ENCODE data around the gene GARIN1A.

Gene GARIN1A

GRCh38 chr7:128718967-128719642 is 47.0 kb downstream of the GARIN1A start:
- TF ChIP-seq CTCF (conservative IDR thresholded peaks at IDR 0.05): no peak
- H3K27ac ChIP-seq: no peak overlapping the region

- H3K27ac ChIP-seq: no peak overlapping the region
- no peak for TF ChIP-seq CTCF (conservative IDR thresholded peaks at IDR 0.05)
These were observed 49.3 kb downstream of the GARIN1A start for GRCh38 chr7:128721376-128721775.
